ENCODE data around the gene LANCL1. TPM values are rescaled to one million over a fixed set of nuclear protein-coding genes. Genes with fewer than 3 reads are reported as not detected.
"Not testable (repeated sequence)": the region's sequence is repeated elsewhere in the genome, so short reads cannot be mapped to it uniquely, and the experiment has no call there.

LANCL1 gene
- total and polyA plus RNA-seq, 2 experiments from 2014 or later: 47.1 to 54.5 TPM

DNA sequence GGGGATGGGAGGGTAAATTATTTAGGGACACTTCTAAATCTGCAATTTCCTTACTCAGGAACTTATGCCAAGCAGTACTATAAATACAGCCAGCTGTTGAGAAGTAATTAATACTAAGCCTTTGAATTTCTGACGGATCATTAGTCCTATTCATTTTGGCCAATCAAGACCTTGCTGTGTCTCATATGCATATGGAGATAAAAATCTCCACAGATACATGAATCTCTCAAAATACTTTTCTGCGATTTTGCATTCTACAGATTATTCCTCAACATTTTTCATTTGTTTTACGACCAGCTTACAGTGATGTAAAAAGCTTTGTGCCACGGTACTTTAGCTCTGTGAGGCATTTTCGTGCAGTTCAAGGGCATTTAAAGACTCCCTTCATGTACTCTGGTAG is 16.7 kb downstream of the LANCL1 start:
- Histone ChIP-seq H3K4me1 (ENCODE audit: low read depth) (no peaks in the 10 kb centered on the region), H3K36me3 (peaks cover 36% of the 10 kb centered on the region), H3K27ac (no peak overlapping the region), H3K9me3 (ENCODE audit: low read depth) (no peaks in the 10 kb centered on the region), H3K4me3 (no peak overlapping the region), H3K27me3 (no peaks in the 10 kb centered on the region)
- TF ChIP-seq, protein P1, sequence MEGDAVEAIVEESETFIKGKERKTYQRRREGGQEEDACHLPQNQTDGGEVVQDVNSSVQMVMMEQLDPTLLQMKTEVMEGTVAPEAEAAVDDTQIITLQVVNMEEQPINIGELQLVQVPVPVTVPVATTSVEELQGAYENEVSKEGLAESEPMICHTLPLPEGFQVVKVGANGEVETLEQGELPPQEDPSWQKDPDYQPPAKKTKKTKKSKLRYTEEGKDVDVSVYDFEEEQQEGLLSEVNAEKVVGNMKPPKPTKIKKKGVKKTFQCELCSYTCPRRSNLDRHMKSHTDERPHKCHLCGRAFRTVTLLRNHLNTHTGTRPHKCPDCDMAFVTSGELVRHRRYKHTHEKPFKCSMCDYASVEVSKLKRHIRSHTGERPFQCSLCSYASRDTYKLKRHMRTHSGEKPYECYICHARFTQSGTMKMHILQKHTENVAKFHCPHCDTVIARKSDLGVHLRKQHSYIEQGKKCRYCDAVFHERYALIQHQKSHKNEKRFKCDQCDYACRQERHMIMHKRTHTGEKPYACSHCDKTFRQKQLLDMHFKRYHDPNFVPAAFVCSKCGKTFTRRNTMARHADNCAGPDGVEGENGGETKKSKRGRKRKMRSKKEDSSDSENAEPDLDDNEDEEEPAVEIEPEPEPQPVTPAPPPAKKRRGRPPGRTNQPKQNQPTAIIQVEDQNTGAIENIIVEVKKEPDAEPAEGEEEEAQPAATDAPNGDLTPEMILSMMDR (IDR thresholded peaks at IDR 0.05; ENCODE audit: low read depth, low read length): no peak
- no peak for DNase-seq (ENCODE audit: low read depth in 1 of 2, low spot score in 1 of 2)

GRCh38 chr2:210459407-210459806 is 17.2 kb downstream of the LANCL1 start:
- Histone ChIP-seq H3K9me3 (ENCODE audit: low read depth) (no peaks in the 10 kb centered on the region), H3K36me3 (peaks cover 41% of the 10 kb centered on the region), H3K4me3 (no peak overlapping the region), H3K4me1 (ENCODE audit: low read depth) (no peaks in the 10 kb centered on the region), H3K27ac (no peak overlapping the region), H3K27me3 (no peaks in the 10 kb centered on the region)
- no peak for DNase-seq (ENCODE audit: low read depth in 1 of 2, low spot score in 1 of 2)
- TF ChIP-seq, protein P1 (IDR thresholded peaks at IDR 0.05; ENCODE audit: low read depth, low read length): no peak

- TF ChIP-seq, protein P1 (IDR thresholded peaks at IDR 0.05; ENCODE audit: low read depth, low read length): no peak
- H3K4me3 ChIP-seq: no peak overlapping the region
- H3K36me3 ChIP-seq: peaks cover 36% of the 10 kb centered on the region
- H3K27me3 ChIP-seq: no peaks in the 10 kb centered on the region
- H3K27ac ChIP-seq: no peak overlapping the region
- DNase-seq (ENCODE audit: low read depth in 1 of 2, low spot score in 1 of 2): no peak
- H3K9me3 ChIP-seq (ENCODE audit: low read depth): no peaks in the 10 kb centered on the region
- no peaks in the 10 kb centered on the region for H3K4me1 ChIP-seq (ENCODE audit: low read depth)
Observed at GRCh38 chr2:210458395-210458794, 18.2 kb downstream of the LANCL1 start.

- Histone ChIP-seq H3K27me3 (no peaks in the 10 kb centered on the region), H3K9me3 (ENCODE audit: low read depth) (no peaks in the 10 kb centered on the region), H3K36me3 (peaks cover 35% of the 10 kb centered on the region), H3K27ac (no peak overlapping the region), H3K4me3 (no peak overlapping the region), H3K4me1 (ENCODE audit: low read depth) (no peaks in the 10 kb centered on the region)
- no peak for DNase-seq (ENCODE audit: low read depth in 1 of 2, low spot score in 1 of 2)
- TF ChIP-seq, protein P1 (IDR thresholded peaks at IDR 0.05; ENCODE audit: low read depth, low read length): no peak
Observed at GRCh38 chr2:210456571-210456970, 20.0 kb downstream of the LANCL1 start.

DNA sequence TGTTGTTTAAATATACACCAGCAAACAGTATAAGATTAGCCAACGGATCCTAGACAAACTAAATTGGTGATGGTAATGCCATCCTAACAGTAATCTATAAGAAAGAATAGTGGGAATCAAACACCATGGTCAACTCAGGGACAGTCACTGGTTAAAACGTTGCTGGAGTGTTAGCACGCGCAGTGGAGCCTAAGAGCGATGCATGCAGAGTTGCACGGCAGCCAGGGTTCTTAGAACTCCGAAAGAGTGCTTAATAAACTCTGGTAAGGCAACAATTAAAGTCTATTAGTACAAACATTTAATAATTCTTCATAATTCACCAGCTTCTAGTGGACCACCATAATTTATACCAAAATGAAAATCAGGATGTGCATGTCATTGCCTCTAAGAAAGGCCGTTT is 22.2 kb downstream of the LANCL1 start:
- Histone ChIP-seq H3K27ac (no peak overlapping the region), H3K4me3 (no peak overlapping the region), H3K4me1 (ENCODE audit: low read depth) (no peaks in the 10 kb centered on the region), H3K36me3 (peaks cover 32% of the 10 kb centered on the region), H3K27me3 (no peaks in the 10 kb centered on the region), H3K9me3 (ENCODE audit: low read depth) (no peaks in the 10 kb centered on the region)
- no peak for DNase-seq (ENCODE audit: low read depth in 1 of 2, low spot score in 1 of 2)
- TF ChIP-seq, protein P1 (IDR thresholded peaks at IDR 0.05; ENCODE audit: low read depth, low read length): no peak

DNA sequence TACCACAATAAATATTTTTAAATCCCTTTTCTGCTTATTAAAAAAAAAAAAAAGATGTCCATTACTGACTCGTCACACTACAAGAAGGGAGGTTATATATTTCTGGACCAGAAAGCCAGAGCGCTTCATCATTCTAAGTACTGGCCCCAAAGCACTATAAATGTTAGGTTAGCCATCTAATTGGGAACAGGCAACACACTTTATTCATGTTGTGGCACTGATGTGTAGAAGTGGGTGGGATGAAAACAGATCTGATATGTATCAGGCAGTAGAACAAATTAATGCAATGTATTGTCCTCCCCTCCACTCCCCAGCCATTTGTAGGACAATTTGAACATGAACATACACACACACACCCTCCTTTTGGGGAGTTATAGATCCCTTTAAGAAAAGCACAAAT is 24.4 kb downstream of the LANCL1 start:
- Histone ChIP-seq H3K27ac (no peak overlapping the region), H3K36me3 (peaks cover 21% of the 10 kb centered on the region), H3K4me3 (no peak overlapping the region), H3K4me1 (ENCODE audit: low read depth) (no peaks in the 10 kb centered on the region), H3K27me3 (no peaks in the 10 kb centered on the region), H3K9me3 (ENCODE audit: low read depth) (no peaks in the 10 kb centered on the region)
- no peak for DNase-seq (ENCODE audit: low read depth in 1 of 2, low spot score in 1 of 2)
- TF ChIP-seq, protein P1 (IDR thresholded peaks at IDR 0.05; ENCODE audit: low read depth, low read length): no peak

- not testable (repeated sequence) for H3K4me1 ChIP-seq (ENCODE audit: low read depth)
Observed at GRCh38 chr2:210450942-210451341, 25.6 kb downstream of the LANCL1 start.

More at GRCh38 chr2:210450942-210451341, 25.6 kb downstream of the LANCL1 start:
- H3K27me3 ChIP-seq; H3K27ac ChIP-seq; H3K9me3 ChIP-seq (ENCODE audit: low read depth); H3K4me3 ChIP-seq; DNase-seq (ENCODE audit: low read depth in 1 of 2, low spot score in 1 of 2): not testable (repeated sequence)
- peaks cover 11% of the 10 kb centered on the region for H3K36me3 ChIP-seq
